Activated CD8-positive, alpha-beta memory T cell treated with anti-CD3 and anti-CD28 coated beads for 4 hours (primary cell): Measurements from ENCODE around the gene PRTN3.
"Not testable (repeated sequence)": the region's sequence is repeated elsewhere in the genome, so short reads cannot be mapped to it uniquely, and the experiment has no call there.

Source experiments
- DNase-seq, 2 donors: peaks; one replicate each; pipeline ENCODE4 v3.0.0-alpha.2; 2020; ENCODE audit warnings: low read depth in 2 of 2

The PRTN3 gene

DNA sequence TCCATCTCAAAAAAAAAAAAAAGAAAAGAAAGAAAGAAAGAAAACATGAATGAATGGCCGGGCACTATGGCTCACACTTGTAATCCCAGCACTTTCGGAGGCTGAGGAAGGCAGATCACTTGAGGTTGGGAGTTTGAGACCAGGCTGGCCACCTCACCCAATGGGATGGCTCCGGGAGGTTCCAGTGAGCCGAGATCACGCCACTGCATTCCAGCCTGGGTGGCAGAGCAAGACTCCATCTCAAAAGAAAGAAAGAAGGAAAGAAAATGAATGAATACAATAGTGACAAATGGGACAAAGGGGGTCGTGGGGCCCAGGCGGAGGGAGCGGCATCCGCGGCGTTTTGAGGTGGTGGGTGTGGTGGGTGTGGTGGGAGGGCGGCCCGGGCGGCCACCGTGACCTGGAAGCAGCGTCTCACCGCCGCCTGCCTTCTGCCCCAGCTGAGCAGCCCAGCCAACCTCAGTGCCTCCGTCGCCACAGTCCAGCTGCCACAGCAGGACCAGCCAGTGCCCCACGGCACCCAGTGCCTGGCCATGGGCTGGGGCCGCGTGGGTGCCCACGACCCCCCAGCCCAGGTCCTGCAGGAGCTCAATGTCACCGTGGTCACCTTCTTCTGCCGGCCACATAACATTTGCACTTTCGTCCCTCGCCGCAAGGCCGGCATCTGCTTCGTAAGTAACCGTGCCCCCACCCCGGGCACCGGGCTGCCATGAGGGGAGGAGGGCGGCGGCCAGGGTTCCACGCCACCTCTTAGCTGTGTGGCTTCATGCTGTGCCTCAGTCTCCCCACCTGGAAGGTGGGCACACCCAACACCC lies 5.1 kb downstream of the PRTN3 start:
- no peak for DNase-seq

DNA sequence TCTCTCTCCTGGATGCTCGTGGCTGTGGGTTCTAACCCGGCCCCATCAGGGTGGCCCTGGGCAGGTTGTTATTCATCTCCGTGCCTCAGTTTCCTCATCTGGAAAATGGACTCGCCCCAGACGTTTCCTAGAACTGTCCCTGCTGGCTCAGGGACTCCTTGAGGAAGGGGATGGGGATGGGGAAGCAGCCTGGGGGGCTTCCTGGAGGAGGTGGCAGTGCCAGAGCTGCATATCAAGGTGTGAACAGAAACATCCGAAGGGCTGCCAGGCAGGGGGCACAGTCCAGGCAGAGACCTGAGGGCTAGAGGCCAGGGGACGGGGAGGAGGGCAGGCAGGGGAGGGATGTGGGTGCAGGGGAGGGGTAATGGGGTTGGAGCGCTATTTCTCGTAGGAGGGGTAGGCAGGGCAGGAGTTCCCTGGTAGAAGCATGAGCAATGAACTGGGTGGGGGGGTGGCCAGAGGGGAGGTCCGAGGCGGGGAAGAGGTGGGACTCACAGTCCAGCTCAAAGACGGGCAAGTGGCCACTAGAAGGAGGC lies 7.7 kb downstream of the PRTN3 start:
- DNase-seq, result no peak

DNA sequence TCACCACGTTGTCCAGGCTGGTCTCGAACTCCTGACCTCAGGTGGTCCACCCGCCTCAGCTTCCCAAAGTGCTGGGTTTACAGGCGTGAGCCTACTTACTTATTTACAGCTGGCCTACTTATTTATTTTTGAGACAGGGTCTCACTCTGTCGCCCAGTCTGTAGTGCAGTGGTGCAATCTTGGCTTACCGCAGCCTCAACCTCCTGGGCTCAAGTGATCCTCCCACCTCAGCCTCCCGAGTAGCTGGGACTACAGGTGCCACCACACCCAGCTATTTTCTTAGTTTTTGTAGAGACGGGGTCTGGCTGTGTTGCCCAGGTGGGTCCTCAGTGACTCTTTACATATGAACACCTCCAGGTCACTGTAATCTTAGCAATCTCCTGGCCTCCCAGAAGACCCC lies 8.4 kb downstream of the PRTN3 start:
- not testable (repeated sequence) for DNase-seq

DNA sequence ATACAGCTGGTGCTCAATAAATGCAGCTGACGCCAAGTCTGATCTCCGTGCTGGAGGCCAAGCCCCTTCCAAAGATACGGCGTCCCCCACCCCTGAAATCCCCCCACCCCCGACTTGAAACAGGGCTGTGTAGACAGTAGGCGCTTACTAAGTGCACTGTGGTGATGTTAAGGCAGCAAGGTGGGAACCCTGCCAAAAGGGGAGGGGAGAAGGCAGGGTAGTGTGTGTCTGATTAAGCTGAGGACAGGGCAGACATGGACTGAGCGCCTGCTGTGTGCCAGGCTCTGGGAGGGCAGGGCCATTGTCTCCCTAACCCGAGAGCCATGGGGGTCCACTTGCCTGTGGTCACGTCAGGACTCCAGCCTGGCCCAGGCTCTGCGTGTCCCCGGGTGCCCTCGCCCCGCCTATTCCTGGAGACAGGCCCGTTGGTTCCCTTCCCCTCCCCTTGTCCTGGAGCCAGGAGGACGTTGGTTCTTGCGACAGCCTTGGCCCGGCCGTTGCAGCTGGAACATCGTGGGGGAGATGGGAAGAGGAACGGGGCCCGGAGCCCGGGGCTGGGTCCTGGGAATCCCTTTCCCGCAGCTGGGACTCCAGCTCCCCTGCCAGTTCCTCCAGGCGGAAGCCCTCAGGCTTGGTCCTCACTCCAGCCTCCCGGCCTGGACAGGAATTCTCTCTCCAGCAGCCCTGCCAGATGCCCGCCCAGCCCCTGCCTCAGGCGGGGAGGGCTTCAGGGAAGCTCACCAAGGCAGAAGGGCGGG lies 9.6 kb downstream of the PRTN3 start:
- DNase-seq, result no peak

DNA sequence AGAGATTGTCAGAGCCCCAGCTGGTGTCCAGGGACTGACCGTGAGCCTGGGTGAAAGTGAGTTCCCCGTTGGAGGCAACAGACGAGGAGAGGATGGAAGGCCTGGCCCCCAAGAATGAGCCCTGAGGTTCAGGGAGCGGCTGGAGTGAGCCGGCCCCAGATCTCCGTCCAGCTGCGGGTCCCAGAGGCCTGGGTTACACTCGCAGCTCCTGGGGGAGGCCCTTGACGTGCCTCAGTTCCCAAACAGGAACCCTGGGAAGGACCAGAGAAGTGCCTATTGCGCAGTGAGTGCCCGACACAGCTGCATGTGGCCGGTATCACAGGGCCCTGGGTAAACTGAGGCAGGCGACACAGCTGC lies 10.2 kb downstream of the PRTN3 start:
- DNase-seq, result no peak

DNA sequence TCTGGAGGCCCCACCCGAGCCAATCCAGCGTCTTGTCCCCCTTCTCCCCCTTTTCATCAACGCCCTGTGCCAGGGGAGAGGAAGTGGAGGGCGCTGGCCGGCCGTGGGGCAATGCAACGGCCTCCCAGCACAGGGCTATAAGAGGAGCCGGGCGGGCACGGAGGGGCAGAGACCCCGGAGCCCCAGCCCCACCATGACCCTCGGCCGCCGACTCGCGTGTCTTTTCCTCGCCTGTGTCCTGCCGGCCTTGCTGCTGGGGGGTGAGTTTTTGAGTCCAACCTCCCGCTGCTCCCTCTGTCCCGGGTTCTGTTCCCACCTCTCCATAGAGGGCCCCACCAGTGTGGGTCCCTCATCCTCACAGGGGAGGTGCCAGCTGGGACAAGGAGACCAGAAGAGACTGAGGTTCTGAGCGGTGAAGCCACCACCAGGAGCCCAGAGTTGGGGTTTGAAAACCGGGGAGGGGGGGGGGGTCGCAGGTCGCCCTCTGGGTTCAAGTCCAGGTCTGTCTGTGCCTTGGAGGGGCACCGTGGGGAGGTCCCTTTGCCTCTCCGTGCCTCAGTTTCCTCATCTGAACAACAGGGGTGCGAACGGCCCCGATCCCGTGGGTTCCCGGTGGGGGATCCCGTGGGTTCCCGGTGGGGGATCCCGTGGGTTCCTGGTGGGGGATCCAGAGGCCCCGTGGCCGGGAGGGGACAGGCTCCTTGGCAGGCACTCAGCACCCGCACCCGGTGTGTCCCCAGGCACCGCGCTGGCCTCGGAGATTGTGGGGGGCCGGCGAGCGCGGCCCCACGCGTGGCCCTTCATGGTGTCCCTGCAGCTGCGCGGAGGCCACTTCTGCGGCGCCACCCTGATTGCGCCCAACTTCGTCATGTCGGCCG lies 11.6 kb downstream of the PRTN3 start, which contains the start of gene ELANE:
ELANE (plus strand) TSS at position 168 of the 878 bp plus-strand sequence; CDS start at position 194, 26 bp downstream.
- no peak for DNase-seq

DNA sequence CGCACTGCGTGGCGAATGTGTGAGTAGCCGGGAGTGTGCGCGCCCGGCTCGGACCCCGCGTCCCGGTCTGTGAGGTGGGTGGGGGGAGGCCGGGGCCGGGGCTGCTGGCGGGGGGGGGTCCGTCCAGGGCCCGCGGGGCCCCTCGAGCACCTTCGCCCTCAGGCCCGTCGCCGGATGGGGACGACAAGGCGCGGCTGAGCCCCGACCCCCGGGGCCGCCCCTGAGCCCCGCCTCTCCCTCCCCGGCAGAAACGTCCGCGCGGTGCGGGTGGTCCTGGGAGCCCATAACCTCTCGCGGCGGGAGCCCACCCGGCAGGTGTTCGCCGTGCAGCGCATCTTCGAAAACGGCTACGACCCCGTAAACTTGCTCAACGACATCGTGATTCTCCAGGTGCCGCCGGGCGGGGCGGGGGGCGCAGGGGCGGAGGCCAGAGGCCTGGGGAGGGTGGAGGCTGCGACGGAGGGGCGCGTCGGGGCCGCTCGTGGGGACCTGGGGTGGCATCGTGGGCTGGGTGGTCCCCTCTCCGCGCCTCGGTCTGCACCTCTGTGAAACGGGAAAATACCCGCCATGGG lies 12.3 kb downstream of the PRTN3 start:
- no peak for DNase-seq

DNA sequence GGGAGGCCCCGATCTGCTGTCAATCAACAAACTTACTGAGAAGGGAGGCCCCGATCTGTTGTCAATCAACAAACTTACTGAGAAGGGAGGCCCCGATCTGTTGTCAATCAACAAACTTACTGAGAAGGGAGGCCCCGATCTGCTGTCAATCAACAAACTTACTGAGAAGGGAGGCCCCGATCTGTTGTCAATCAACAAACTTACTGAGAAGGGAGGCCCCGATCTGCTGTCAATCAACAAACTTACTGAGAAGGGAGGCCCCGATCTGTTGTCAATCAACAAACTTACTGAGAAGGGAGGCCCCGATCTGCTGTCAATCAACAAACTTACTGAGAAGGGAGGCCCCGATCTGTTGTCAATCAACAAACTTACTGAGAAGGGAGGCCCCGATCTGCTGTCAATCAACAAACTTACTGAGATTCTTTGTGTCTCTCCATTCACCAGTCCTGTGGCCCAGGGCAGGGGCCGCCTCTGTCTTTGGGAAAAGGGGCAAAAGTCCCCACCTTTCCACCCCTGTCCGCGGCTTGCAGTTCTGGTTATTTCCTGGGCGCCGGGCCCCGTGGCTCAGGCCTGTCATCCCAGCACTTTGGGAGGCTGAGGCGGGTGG lies 12.9 kb downstream of the PRTN3 start:
- not testable (repeated sequence) for DNase-seq

DNA sequence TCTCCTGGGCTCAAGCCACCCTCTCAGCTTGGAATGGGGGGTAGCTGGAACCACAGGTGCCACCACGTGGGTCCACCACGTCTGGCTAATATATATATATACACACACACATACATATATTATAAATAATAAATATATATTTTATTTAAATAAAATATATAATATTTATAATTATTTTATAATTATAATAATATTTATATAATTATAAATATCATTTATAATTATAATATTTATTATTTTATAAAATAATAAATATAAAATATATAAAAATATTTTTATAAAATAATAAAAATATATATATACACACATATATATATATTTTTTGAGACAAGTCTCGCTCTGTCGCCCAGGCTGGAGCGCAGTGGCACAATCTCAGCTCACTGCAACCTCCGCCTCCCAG lies 13.8 kb downstream of the PRTN3 start:
- no peak for DNase-seq

DNA sequence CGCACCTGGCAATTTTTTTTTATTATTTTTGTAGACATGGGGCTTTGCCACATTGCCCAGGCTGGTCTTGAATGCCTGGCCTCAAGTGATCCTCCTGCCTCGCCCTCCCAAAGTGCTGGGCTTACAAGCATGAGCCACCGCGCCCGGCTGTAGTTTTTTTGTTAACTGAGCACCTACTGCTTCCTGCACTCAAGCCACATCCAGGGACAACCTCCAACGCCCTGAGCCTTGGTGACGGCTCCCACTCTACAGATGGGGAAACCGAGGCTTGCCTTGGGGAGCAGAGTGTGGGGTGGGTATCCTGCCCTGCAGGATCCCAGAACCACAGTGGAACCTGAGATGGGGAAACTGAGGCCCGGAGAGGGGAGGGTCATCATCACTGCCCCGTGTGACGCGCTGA lies 14.3 kb downstream of the PRTN3 start:
- no peak for DNase-seq

DNA sequence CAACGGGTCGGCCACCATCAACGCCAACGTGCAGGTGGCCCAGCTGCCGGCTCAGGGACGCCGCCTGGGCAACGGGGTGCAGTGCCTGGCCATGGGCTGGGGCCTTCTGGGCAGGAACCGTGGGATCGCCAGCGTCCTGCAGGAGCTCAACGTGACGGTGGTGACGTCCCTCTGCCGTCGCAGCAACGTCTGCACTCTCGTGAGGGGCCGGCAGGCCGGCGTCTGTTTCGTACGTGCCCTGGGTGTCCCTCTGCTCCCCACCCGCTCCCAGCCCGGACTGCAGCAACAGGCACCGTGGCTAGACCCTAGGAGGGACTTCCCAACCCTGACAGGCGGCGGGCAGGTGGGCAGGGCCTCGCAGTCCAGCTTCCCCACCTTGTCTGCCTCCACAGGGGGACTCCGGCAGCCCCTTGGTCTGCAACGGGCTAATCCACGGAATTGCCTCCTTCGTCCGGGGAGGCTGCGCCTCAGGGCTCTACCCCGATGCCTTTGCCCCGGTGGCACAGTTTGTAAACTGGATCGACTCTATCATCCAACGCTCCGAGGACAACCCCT lies 14.8 kb downstream of the PRTN3 start:
- no peak for DNase-seq

DNA sequence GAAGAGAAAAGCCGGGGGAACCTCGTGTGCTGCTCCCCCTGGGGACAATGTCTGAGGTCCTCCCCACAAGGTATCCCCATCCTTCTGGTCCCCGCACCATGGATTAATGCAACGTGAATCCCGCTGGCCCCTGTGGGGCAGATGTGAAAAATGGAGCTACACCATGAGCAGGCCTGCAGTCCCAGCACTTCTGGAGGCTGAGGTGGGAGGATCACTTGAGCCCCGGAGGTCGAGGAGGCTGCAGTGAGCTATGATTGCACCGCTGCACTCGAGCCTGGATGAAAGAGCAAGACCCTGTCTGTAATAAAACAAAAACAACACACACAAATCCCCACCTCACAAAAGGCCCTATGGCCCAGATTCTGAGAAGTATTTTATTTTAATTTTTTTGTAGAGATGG lies 17.5 kb downstream of the PRTN3 start:
- no peak for DNase-seq

DNA sequence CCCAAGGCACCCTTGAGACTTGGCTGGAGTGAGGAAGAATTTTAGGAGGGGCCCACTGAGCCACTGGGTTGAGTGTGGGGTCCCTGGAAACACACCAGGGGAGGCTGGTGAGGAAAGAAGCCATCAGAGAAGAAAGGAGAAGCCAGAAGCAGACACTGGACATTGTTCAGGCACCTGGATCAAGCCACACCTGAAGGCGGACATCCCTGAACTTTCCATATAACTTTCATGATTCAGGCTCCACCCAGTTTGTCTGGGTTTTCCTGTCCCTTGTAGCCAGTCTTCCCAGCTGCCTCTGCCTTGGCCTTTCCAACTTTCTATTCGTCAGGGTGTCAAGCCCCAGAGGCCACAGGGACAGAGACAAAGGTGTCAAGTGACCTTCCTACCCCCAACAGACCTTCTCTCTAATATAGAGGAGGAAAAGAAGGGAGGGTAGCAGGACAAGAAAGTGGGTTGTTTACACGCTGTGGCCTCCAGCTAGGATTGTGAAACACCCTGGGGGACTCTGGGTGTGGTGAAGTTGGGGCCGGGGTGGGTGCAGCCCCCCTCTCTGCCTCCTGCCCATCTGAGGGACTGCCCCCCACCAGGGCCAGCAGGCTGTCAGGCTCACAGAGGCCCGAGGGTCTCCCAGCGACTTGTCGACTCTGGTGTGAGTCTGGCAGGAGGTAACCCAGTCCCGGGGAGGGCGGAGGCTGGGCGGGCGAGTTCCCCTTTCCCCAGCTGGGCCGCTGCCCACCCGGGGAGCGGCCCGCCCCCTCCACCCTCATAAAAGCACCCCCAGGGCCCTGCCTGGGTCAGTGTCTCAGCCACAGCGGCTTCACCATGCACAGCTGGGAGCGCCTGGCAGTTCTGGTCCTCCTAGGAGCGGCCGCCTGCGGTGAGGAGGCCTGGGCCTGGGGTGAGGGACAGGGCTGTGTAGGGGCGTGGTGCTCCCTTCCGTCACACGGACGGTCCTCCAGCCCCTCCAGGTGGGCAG lies 18.4 kb downstream of the PRTN3 start, which contains the start of gene CFD:
CFD (plus strand) TSS at position 797 of the 976 bp plus-strand sequence; CDS start at position 823, 26 bp downstream.
- DNase-seq, result no peak

DNA sequence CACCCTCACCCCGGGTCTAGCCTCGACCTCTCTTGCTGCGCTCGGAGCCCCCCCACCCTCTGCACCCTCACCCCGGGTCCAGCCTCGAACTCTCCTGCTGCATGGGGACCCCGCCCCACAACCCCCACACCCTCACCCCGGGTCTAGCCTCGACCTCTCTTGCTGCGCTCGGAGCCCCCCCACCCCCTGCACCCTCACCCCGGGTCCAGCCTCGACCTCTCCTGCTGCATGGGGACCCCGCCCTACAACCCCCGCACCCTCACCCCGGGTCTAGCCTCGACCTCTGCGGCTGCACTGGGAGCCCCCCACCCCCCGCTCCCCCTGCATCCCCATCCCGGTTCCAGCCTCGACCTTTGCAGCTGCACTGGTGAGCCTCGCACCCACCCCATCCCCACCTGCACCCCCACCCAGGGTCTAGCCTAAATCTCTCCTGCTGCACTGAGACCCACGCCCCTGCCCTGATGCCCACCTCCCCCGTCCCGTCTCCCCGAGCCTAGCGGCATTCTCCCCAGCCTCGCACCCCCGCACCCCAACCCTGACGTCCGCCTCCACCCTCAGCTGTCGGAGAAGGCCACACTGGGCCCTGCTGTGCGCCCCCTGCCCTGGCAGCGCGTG lies 20.4 kb downstream of the PRTN3 start:
- no peak for DNase-seq

DNA sequence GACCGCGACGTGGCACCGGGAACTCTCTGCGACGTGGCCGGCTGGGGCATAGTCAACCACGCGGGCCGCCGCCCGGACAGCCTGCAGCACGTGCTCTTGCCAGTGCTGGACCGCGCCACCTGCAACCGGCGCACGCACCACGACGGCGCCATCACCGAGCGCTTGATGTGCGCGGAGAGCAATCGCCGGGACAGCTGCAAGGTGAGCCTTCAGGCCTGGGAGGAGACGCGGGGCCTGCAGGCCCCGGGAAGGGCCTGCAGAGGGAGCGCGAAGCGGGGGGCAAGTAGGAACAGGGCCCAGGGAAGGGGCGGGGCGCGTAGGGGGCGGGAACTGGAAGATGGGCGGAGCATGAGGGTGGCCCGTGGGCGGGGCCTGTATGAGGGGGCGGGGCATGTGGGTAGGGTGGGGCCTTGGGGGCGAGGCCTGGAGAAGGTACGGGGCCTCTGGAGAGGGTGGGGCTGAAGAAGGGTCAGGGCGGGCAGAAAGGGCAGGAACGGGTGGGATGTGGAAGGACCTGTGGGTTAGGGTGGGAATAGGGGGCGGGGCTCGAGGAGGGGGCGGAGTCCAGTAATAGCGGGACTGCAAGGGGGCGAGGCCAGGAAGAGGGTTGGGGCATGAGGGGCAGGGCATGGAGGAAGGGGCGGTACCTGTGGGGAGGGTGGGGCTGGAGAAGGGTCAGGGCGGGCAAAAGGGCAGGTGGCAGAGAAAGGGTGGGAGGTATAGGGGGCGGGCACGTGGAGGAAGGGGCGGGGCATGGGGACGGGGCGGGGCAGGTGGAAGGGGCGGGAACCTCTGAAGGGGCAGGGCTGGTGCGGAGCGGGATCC lies 21.2 kb downstream of the PRTN3 start:
- DNase-seq, result peak; percentile 27 to 35

DNA sequence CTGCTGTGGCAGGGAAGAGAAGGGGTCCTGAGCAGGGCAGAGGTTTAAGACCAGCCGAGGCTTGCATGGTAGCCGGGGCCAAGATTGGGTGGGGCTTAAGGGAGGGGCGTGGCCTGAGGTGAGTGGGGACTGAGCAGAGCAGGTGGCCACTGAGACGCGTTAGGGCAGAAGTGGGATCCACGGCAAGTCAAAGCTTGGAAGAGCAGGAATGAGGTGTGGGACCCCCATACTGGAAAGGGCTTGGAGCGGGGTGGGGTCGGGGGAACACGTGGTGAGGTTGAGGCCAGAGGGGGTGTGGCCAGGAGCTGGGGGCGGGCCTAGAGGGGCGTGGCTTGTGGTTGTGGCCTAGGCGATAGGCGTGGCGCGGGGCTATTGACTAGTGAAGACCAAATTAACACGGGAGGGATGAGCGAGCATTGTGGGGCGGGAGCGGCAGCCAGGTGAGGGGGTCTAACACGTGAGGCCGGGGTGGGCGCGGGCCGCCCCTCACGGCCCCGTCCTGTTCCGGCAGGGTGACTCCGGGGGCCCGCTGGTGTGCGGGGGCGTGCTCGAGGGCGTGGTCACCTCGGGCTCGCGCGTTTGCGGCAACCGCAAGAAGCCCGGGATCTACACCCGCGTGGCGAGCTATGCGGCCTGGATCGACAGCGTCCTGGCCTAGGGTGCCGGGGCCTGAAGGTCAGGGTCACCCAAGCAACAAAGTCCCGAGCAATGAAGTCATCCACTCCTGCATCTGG lies 21.9 kb downstream of the PRTN3 start:
- peak; percentile 45 to 59 for DNase-seq

DNA sequence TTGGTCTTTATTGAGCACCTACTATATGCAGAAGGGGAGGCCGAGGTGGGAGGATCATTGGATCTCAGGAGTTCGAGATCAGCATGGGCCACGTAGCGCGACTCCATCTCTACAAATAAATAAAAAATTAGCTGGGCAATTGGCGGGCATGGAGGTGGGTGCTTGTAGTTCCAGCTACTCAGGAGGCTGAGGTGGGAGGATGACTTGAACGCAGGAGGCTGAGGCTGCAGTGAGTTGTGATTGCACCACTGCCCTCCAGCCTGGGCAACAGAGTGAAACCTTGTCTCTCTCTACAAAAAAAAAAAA lies 22.5 kb downstream of the PRTN3 start:
- no peak for DNase-seq
